IMR-90 (cell line): Measurements from ENCODE around the gene QKI.

ENCODE experiments used
- BHLHE40 ChIP-seq: fragments of 150-350 bp; IDR thresholded peaks from 2 replicates; pipeline ENCODE4 v1.6.1; 2016; ENCODE audit warnings: mild to moderate bottlenecking, low read depth, low read length
- CHD1 ChIP-seq: IDR thresholded peaks from 2 replicates; pipeline ENCODE4 v1.6.1; 2012; ENCODE audit warnings: low read depth, low read length, improper control_type of control experiment
- MXI1 ChIP-seq: IDR thresholded peaks from 2 replicates; pipeline ENCODE4 v1.6.1; 2012; ENCODE audit warnings: low read depth, mild to moderate bottlenecking, low read length, moderate library complexity, borderline replicate concordance
- POLR2A ChIP-seq: IDR thresholded peaks from 2 replicates; pipeline ENCODE4 v1.6.1; 2012; ENCODE audit warnings: mild to moderate bottlenecking, low read depth, low read length
- RFX5 ChIP-seq: IDR thresholded peaks from 2 replicates; pipeline ENCODE4 v1.8.0; 2012; ENCODE audit warnings: low read depth, mild to moderate bottlenecking, low read length, moderate library complexity
- TF ChIP-seq, protein P1 (sequence below): conservative IDR thresholded peaks from 2 replicates; pipeline ENCODE4 v1.5.1; 2012; ENCODE audit warnings: mild to moderate bottlenecking, low read depth, low read length, improper control_type of control experiment

DNA sequence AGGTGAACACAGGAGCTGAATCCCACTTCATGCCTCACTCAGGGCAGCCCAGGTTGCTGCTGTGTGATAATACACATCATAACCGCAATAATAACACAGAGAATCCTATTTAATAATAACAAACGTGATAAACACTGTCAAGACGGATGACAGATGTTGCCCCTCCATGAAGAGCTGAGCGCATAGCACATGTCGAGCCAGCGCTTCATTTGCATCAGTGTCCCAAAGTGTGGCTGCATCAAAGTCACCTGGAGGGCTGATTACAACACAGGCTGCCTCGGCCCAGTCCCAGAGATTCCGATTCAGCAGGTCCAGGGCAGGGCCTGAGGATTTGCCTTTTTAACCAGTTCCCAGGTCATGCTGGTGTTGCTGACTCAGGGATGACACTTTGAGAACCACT is 198.5 kb downstream of the QKI start:
- TF ChIP-seq MXI1: no peak
- no peak for TF ChIP-seq POLR2A
- TF ChIP-seq, protein P1, sequence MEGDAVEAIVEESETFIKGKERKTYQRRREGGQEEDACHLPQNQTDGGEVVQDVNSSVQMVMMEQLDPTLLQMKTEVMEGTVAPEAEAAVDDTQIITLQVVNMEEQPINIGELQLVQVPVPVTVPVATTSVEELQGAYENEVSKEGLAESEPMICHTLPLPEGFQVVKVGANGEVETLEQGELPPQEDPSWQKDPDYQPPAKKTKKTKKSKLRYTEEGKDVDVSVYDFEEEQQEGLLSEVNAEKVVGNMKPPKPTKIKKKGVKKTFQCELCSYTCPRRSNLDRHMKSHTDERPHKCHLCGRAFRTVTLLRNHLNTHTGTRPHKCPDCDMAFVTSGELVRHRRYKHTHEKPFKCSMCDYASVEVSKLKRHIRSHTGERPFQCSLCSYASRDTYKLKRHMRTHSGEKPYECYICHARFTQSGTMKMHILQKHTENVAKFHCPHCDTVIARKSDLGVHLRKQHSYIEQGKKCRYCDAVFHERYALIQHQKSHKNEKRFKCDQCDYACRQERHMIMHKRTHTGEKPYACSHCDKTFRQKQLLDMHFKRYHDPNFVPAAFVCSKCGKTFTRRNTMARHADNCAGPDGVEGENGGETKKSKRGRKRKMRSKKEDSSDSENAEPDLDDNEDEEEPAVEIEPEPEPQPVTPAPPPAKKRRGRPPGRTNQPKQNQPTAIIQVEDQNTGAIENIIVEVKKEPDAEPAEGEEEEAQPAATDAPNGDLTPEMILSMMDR: no peak
- TF ChIP-seq BHLHE40: no peak
- no peak for TF ChIP-seq CHD1
- TF ChIP-seq RFX5: no peak
